Effector CD8-positive, alpha-beta T cell (primary cell): ENCODE data around the gene TPK1.

Experiments used
- DNase-seq: peaks from one replicate; lab custom pipeline; 2025; lab: John Stamatoyannopoulos, UW

Gene TPK1

DNA sequence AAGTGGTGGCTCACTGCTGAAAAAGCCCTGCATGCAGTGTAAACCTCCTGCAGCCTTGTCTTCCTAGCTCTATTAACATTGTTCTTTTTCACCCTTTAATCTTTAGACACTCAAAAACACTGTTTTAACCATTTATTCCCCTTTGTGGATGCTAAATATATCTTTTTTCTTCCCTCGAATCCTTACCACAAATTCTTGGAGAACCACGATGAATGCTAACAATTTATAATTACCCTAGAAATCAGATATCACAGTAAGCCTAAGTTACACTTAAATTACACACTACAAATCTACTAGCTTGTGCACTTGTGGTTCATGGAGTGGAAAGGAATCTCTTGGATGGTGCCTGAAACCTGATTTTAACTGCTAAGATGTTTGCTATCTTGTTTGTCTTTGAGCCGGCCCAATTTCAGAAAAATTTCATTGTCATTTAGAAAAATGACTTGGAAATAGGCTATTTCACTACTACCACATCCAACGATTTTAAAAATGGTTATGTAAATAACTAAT is 307.3 kb downstream of the TPK1 start:
- no peak for DNase-seq

DNA sequence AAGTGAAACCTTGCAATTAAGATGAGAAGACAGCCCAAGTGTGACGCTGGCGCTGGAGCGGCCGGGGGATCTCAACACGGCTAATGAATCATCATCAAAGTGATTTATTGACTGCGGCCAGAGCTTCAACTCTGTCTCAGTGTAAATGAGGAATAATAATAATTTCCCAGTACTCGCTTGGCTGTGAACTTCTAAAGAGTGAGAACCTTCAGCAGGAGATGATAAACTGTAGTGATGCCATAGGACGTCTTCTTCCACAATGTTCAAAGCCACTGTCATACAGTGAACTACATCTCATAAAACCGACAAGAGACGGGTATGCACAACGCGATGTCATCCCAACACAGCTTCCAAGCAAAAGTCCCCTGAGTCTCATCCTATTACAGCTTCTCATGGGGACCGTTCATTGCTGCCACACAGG is 308.8 kb downstream of the TPK1 start:
- DNase-seq = no peak

DNA sequence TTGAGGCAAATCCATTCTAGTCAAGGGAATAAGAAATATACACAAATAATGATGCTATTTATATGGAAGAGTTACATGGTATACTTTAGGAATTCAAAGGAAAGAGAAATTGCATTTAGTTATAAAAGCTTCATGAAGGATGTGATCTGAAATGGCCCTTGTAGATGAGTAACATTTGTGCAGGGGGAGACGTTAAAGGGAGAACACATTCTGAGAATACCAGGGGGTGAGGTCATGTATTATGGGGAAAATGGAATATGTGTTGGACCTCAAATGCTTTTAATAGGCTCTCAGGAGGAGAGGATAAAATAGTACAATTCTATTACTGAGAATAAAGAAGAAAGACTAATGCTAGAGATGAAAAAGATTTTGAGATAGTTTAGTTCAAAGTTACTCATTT is 309.9 kb downstream of the TPK1 start:
- DNase-seq = no peak

DNA sequence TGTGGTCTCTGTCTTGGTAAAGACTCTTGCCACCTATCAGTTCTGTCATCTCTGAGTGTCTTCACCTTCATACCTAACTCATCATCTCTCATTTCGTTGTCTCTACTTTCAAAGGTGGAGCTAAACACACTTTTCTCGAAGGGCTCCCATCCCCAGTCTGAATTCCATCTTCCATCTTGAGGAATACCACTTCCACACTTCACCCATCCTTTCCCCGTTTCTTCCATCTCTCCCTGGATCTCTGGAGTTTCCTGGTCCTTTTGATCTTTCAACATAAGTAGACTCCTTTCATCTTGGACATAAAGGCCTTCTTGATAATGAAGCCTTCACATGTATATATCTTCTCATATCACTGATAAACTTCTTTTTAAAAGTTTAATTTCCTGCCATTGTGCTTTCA is 311.6 kb downstream of the TPK1 start:
- DNase-seq = no peak

DNA sequence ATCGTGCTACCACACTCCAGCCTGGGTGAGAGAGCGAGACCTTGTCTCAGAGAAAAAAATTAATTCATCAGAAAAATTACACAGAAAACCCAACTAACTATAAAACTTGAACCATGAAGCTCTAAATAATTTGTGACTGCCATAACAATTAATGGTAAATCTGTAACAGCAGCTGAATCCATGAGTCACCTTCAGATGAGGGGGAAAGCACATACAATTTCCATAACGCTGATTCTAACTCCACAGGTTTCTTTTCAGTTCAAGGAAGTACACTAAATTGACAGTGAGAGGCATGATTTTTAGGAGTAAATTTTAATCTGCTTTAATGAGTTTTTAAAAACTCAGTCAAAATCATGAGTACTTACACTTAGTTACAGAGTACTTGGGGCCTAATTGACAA is 312.2 kb downstream of the TPK1 start:
- DNase-seq = no peak

DNA sequence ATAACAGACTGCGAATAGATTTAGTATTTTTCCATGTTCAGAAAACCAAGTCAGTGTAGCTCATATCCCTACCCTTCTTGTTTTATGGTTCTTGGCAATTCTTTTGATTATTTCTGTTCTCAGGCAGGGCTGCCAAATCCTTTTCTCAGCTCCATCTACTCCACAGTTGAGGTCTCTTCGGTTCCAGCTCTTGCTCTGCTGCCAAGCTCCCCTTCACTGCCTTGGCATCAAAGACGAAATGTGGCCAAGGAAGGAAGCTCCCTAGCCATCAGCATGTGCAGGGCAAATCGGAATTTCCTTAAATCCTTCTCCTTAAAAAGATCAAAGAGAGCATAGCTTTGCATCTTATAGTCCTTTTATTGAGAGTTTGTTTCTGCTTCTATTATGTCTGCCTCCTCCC is 315.9 kb downstream of the TPK1 start:
- no peak for DNase-seq

DNA sequence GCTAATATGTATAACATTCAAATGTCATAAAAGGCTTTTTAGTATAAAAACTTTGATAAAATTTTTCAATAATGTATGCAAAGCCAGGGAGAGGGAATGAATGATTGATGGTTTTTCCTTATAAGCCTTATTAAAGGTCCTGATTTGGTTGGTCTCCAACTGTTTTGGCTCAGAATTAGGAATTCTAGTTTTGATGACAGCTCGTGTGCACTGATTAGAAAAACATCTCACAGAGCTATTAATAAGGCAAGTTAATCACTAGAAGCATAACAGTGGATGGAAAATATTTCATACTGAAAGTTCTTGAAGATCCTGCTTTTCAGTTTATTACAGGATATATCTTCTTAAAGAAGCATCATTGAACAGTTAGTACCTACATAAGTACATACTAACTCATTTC is 317.5 kb downstream of the TPK1 start:
- DNase-seq = no peak

DNA sequence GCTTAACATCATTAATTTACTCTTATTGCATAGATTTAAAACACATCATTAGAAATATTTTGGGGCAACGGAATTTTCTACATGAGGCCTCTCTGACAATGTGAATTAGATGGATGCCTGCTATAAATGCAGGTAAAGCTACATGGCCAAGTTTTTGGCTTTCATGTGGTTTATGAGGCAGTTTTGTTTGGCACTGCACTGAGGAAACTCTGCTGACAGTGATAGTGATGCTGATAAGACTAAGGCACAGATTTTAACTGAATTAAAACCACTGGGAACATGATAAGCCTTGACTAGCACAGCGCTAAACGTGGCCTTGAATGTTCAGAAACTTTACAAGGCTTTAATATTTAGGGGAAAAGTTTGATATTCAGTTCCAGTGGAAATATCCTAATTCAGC is 318.1 kb downstream of the TPK1 start:
- no peak for DNase-seq

DNA sequence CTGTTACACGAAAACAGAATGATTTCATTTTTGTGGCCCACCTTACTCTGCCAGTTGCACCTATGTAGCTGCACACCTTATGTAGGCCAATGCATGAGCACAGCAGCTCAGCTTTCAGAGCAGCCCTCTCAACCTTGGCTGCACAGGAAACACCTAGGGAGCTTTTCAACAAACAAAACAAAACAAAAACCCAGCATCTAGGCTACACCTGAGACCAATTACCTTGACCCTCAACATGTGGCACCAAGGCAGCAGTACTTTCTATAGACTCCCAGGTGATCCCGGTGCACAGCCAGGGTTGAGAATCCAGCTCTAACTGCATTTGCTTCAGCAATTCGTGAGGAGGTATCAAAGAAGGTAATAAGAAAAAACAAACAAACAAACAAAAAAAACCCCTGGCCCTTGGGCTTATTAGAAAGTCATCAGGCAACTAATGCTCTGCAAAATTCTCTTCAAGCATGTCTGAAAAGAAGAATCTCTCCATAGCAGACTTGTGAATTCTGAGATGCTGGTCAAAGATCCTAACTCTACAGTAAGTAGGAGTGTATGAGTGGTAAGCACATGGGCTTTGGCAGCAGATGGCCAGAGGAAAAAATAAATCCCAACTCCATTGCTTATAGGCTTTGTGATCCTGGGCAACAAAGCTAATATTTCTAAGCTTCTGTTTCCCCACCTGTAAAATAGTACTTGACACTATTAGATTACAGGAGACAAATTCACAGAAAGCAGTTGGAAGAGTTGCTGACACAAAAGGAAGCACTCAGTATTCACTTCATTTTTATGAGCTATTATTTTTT is 318.9 kb downstream of the TPK1 start:
- no peak for DNase-seq

DNA sequence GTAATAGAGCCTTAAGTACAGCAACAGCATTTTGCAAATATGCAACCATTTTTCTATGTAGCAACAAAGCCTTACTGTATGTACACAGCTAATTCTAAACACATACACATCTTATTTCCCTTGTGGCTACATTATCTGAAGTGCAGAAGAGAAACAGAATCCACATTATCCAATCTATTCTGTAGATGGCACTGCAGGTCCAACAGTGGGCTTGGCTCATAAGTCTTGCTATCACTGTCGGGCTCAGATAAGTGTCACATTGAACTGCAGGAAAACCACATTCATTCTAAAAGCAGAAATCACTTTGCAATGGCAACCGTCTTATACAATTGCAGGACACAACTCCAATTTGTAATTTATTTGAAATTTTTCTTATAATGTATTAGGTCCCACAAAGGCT is 322.5 kb downstream of the TPK1 start:
- no peak for DNase-seq

DNA sequence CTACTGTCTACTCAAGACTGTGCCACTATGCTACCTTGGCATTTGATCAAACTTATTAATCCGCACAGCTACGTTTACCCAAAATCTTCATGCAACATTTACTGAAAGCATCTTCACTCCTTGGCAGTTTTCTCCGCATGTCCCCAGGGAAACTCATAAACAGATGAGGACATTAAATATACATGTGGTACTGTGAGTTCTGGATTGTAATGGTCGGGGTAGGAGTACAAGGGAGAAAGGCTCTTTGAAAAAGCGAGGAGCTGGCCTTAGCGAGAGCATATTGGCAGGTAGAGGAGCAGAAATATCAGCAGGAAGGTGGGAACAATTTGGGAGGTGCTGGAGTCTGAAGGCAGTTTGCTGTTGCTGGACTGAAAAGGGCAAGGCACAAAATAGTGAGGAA is 325.2 kb downstream of the TPK1 start:
- no peak for DNase-seq

DNA sequence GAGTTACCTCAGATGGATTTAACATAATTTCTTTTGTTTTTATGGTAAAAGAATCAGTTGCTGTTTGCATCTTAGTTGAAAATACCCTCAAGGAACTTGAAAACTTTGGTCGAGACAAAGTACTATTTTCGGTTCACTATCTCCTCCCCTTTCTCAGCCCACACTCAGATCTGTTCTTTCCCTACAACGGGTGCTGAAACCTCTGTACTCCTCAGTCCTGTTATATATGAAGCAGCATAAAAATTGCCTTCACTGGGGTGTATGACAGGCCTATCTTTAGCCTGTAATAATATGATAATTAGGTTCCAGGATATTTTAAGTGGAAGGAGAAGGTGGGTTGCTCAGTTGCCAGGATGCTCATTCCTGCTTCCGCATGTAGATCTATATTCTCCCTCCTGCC is 327.2 kb downstream of the TPK1 start:
- no peak for DNase-seq

DNA sequence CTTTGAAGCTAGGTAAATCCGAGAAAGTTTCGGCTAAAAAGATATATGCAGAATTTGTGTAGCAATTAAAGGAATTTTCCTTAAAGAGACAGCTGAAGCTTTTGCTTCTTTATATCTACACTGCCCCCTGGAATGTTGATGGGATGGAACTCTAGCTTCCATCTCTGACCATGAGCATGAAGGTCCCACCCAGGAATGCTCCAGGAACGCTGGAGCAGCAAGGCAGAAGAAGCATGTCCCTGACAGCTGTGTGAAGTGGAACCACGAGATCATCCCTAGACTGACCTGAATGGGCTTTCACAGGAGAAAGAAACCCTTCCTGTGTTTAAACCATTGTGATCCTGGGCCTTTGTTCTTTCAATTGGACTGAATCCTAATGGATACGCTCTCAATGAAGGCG is 332.6 kb downstream of the TPK1 start:
- no peak for DNase-seq

DNA sequence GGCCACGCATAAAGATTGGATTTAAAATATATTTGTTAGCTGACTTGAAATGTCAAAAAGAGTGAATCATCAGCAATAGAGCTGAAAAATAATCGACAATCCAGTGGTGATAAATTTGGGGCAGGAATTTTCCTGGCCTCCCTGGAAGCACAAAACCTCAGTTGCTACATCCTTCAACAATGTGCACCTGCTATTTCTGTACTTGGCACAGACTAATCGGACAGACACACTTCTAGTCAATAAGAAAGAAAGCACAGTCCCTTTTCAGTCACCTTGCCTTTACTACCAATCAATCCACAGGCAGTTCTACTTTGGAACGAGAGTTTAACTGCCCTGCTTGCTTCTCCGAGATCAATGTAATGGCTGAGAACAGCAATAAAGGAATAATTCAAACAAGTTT is 335.6 kb downstream of the TPK1 start:
- DNase-seq = no peak

DNA sequence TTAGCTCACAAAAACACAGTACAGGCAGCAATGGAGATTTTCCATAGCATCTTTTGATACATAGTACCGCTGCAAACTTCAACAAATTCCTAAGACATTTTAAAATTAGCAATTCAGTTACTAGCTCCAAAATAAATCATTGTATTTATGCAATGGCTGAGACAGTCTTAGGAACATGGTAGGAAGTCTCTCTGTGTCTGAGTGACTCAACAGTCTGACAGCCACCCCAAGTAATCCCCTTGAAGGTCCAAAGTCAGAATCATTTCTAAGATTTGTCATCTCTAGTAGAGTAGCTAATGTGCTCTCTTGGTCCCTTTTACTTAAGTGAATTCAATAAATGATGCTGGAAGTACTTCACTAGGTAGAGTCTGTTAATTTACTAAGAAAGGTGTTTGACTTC is 338.6 kb downstream of the TPK1 start:
- DNase-seq = no peak

DNA sequence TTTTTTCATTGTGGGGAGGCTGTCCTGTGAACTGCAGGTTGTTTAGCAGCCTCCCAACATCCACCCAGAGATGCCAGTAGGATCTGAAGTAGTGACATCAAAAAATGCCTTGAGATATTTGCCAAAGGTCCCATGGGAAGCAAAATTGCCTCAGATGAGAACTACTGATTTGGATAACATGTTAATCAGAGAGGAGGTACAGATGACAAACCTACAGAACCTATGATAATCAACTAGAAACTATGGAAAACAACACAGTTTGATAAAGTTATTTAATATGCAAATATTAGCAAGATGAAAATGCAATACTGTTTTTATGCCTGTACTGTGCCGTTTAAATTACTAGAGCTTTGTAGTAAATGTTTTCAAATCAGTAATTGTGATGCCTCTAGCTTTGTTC is 341.5 kb downstream of the TPK1 start:
- DNase-seq = no peak

DNA sequence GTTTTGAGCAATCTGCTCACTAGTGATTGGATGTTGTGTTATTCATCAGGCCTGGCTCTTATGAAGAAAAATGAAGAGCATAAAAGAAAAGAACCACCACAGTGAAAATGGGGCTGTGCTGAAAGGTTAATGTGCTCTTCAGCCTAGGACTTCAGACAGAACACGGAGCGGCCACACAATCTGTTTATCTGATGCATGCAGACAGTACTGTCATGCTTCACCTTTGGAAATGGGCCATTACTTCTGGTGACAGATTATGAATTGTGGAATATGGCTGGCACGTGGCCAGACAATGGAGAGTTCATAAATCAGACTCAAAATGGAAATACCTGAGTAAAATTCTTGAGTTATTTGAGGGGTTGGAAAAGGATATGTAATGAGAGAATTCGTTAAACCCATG is 346.3 kb downstream of the TPK1 start:
- DNase-seq = no peak

DNA sequence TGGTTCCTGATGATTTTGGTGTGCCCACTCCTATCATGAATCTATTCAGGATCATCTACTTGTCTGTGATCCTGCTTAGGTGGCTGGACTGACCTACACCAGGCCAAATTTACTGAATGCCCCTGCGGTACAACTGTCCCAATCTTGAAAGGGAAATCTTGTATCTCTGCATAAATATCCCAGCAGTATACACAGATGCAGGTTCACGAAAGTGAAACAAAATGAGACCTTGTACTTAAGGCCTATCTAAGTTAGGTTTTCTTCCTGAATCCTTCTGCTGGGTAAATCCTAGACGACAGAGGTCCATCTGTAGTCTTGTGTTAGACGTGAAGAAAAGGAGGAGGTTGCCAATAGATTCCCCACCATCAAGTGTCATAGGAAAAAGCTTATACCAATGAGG is 346.9 kb downstream of the TPK1 start:
- no peak for DNase-seq

DNA sequence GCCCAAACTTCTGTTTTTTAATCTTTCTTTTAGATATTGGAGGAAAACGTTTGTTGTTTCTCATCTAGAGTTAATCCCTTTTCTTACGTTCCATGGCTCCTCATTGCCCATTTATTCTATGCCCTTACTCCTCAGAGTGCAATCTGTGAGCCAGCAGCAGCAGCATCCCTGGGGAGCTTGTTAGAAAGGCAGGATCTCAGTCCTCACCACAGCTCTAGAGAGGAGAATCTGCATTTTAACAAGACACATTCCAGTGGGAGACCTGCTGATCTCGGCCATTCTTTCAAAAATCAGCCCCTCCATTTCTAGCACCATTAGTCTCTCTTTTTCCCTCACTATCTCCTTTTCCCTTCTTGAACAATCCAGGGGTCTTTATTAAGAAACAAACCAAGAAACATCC is 348.0 kb downstream of the TPK1 start:
- DNase-seq = no peak

DNA sequence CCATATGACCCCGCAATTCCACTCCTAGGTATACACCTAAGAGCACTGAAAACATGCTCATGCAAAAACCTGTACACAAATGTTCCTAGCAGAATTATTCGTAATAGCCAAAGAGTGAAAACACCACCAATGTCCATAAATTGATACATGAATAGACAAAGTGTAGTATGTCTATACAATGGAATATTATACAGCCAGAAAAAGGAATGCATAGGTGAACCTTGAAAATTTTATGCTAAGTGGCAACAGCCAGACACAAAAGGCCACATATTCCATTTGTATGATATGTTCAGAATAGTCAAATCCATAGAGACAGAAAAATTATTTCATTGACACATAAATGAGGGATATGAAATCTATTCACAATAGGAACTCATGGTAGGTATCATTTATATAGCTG is 351.4 kb downstream of the TPK1 start:
- no peak for DNase-seq

DNA sequence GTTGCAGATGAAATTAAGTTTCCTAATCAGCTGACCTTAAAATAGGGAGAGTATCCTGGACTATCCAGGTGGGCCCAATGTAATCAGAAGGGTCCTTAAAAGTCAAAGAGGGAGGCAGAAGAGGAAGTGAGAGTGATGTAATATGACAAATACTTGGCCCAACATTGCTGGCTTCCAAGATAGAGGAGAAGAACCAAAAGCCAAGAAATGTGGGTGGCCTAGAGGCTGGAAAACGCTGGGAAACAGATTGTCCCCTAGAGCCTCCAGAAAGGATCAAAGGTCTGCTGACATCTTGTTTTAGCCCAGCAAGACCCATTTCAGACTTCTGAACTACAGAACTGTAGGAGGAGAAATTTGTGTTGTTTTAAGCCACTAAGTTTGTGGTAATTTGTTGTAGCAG is 352.7 kb downstream of the TPK1 start:
- DNase-seq = no peak

DNA sequence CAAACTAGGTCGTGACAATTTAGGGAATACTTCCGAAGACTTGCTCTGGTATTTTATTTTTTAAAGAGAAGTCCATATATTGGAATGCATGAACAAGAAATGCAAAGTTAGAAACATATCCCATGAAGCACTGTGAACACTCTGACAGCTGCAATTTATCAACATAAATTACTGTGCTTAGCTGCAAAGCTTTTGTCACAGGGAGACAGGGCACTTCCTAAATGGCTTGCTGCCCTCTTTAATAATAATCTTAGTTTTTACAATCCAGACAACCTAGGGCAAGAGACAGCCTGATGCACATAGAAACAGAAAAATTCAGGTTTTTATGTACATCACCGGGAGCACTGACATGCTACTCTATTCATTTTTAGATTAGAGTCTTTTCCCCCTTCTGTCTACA is 354.0 kb downstream of the TPK1 start:
- DNase-seq = no peak

DNA sequence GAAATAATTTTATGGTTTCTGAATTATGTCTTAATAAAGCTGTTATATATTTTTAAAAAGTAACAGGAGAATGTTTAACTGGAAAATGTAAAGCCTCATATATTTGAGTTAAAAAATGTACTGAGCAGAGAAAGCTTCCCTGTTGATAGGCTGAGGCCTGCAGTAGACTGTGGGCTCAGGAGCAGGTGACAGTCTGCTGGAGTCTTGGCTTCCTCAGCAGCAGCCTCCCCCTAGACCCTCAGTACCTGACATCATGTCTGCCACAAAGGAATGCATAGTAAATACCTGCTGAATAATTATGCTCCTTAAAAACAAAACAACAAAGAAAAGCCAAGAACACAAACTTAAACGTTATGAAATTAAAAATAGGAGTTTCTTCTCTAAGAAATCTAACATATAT is 358.5 kb downstream of the TPK1 start:
- no peak for DNase-seq
